ENCODE measurements around the gene CABP5. TPM values are rescaled to one million over a fixed set of nuclear protein-coding genes. Genes with fewer than 3 reads are reported as not detected.

CABP5 gene
- total RNA-seq, 1 experiment from 2014 or later, result not detected

DNA sequence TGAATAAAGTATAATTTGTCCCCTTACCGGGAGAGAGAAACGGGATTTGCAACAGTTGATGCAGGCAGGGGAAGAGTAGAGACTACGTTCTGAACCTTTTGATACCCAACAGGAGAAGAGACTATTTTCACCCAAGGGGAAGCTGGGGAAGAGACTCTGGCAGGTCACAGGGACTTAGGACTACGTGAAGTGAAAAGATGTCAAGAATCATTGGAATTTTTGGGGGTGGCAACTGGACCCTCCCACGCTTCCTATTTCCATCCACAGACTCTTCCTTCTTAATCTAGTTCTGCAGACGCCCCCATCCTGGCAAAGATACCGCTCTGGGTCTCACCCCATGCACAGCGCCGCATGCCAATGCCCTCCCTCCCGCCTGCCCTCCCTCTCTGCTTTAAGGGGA lies 13.8 kb downstream of the CABP5 start (continued):
- TF ChIP-seq ZNF512 (CRISPR knock-in tag; IDR thresholded peaks at IDR 0.05; ENCODE audit: borderline replicate concordance) (no peak), ZNF121 (CRISPR knock-in tag; IDR thresholded peaks at IDR 0.05) (no peak), CREB1 (CRISPR knock-in tag; IDR thresholded peaks at IDR 0.05) (no peak), GRHL2 (CRISPR knock-in tag; IDR thresholded peaks at IDR 0.05; ENCODE audit: insufficient replicate concordance, severe bottlenecking) (no peak), ZNF416 (CRISPR knock-in tag; IDR thresholded peaks at IDR 0.05) (no peak), ZNF425 (CRISPR knock-in tag; conservative IDR thresholded peaks at IDR 0.05) (no peak)

- no peak for ATAC-seq
- TF ChIP-seq ZNF219 (CRISPR knock-in tag; IDR thresholded peaks at IDR 0.05; ENCODE audit: borderline replicate concordance) (no peak), ELF4 (CRISPR knock-in tag; IDR thresholded peaks at IDR 0.05; ENCODE audit: low read depth) (no peak), USF2 (CRISPR knock-in tag; IDR thresholded peaks at IDR 0.05) (no peak), KAT7 (CRISPR knock-in tag; IDR thresholded peaks at IDR 0.05; ENCODE audit: borderline replicate concordance) (no peak), ZNF263 (CRISPR knock-in tag; IDR thresholded peaks at IDR 0.05; ENCODE audit: low read depth) (no peak), FOXP4 (CRISPR knock-in tag; IDR thresholded peaks at IDR 0.05) (no peak)
- TF ChIP-seq, protein P1, sequence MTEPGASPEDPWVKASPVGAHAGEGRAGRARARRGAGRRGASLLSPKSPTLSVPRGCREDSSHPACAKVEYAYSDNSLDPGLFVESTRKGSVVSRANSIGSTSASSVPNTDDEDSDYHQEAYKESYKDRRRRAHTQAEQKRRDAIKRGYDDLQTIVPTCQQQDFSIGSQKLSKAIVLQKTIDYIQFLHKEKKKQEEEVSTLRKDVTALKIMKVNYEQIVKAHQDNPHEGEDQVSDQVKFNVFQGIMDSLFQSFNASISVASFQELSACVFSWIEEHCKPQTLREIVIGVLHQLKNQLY (CRISPR knock-in tag; IDR thresholded peaks at IDR 0.05), result no peak
- CTCF ChIA-PET, result interaction anchor here (0.8 kb wide), 1 partner anchor 32 kb away, joined by 3 read pairs; no protein-coding TSS in a partner anchor
- H3K9me3 Mint-ChIP-seq, result peaks cover 11% of the 10 kb centered on the region
- H3K27me3 Mint-ChIP-seq (ENCODE audit: low read depth), result peaks cover 10% of the 10 kb centered on the region; the same call in 1 of the 2 replicates
- peaks cover 11% of the 10 kb centered on the region for H3K4me1 Mint-ChIP-seq
- H3K4me3 Mint-ChIP-seq, result no peak overlapping the region
- DNase-seq (ENCODE audit: low spot score), result no peak
- POLR2A ChIA-PET, result no interaction called here
- H3K36me3 Mint-ChIP-seq, result no peaks in the 10 kb centered on the region
- no peak overlapping the region for H3K27ac Mint-ChIP-seq
Observed at GRCh38 chr19:48029431-48029830, 14.4 kb downstream of the CABP5 start.

- Mint-ChIP-seq H3K9me3 (peaks cover 6% of the 10 kb centered on the region; the same call in 1 of the 2 replicates), H3K27me3 (ENCODE audit: low read depth) (peaks cover 24% of the 10 kb centered on the region), H3K4me3 (no peak overlapping the region), H3K4me1 (peaks cover 7% of the 10 kb centered on the region; the same call in 1 of the 2 replicates), H3K27ac (no peak overlapping the region), H3K36me3 (no peaks in the 10 kb centered on the region)
- CTCF ChIA-PET, result interaction anchor here (1.7 kb wide), 1 partner anchor 19 kb away, joined by 4 read pairs; no protein-coding TSS in a partner anchor
- ATAC-seq (no peak), DNase-seq (ENCODE audit: low spot score) (no peak)
- POLR2A ChIA-PET, result no interaction called here
- TF ChIP-seq FOXJ3 (CRISPR knock-in tag; IDR thresholded peaks at IDR 0.05; ENCODE audit: borderline replicate concordance) (no peak), TEAD4 (CRISPR knock-in tag; IDR thresholded peaks at IDR 0.05) (no peak), ZNF263 (CRISPR knock-in tag; IDR thresholded peaks at IDR 0.05; ENCODE audit: low read depth) (no peak), CREM (CRISPR knock-in tag; IDR thresholded peaks at IDR 0.05) (no peak), NR3C1 (CRISPR knock-in tag; conservative IDR thresholded peaks at IDR 0.05; ENCODE audit: low read depth) (no peak), ATF1 (CRISPR knock-in tag; IDR thresholded peaks at IDR 0.05) (no peak), IRF1 (CRISPR knock-in tag; IDR thresholded peaks at IDR 0.05) (no peak), EMX1 (CRISPR knock-in tag; IDR thresholded peaks at IDR 0.05) (no peak), PREB (CRISPR knock-in tag; IDR thresholded peaks at IDR 0.05; ENCODE audit: borderline replicate concordance) (no peak), NFE2L1 (CRISPR knock-in tag; IDR thresholded peaks at IDR 0.05) (no peak)
- TF ChIP-seq, protein P2, sequence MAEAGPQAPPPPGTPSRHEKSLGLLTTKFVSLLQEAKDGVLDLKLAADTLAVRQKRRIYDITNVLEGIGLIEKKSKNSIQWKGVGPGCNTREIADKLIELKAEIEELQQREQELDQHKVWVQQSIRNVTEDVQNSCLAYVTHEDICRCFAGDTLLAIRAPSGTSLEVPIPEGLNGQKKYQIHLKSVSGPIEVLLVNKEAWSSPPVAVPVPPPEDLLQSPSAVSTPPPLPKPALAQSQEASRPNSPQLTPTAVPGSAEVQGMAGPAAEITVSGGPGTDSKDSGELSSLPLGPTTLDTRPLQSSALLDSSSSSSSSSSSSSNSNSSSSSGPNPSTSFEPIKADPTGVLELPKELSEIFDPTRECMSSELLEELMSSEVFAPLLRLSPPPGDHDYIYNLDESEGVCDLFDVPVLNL (CRISPR knock-in tag; IDR thresholded peaks at IDR 0.05; ENCODE audit: borderline replicate concordance, low read depth), result no peak
Observed at GRCh38 chr19:48025480-48025879, 18.4 kb downstream of the CABP5 start.

All from WTC11 (cell line).